Measurements from ENCODE around the gene CCR5.

- TF ChIP-seq ZBTB34 (CRISPR knock-in tag; IDR thresholded peaks at IDR 0.05) (no peak), RFX7 (CRISPR knock-in tag; IDR thresholded peaks at IDR 0.05) (no peak), RFX5 (IDR thresholded peaks at IDR 0.05; ENCODE audit: low read depth, low read length) (no peak), CTCF (IDR thresholded peaks at IDR 0.05 in 2 of 3, conservative IDR thresholded peaks at IDR 0.05 in 1 of 3; ENCODE audit: insufficient read depth in 2 of 3, low read depth in 1 of 3, low read length in 3 of 3) (no peak), ZNF764 (CRISPR knock-in tag; IDR thresholded peaks at IDR 0.05; ENCODE audit: low read depth) (no peak), DLX4 (CRISPR knock-in tag; IDR thresholded peaks at IDR 0.05) (no peak), SP2 (IDR thresholded peaks at IDR 0.05; ENCODE audit: extremely low read depth, low read depth, low read length, poor library complexity, severe bottlenecking) (no peak), ZBTB7A (IDR thresholded peaks at IDR 0.05; ENCODE audit: borderline replicate concordance, control insufficient read depth, low read depth, low read length) (no peak), ZNF140 (CRISPR knock-in tag; IDR thresholded peaks at IDR 0.05) (no peak), KAT8 (IDR thresholded peaks at IDR 0.05; ENCODE audit: low read depth) (no peak)
Measured at GRCh38 chr3:46369675-46370132, 1.0 kb upstream of the CCR5 start.

Measured in K562 (cell line).